Gastroesophageal sphincter (tissue), 4 donors: Measurements from ENCODE around the gene RNF223. TPM values are rescaled to one million over a fixed set of nuclear protein-coding genes. Genes with fewer than 3 reads are reported as not detected.

ENCODE experiments used
- ATAC-seq: fragments of 150-250 bp; one replicate; pipeline ENCODE4 v1.9.1; 2016; ENCODE audit warnings: mild to moderate bottlenecking, moderate library complexity
- H3K27ac ChIP-seq, 4 donors: fragments of 200-600 bp; sonication (generic) in 3 of 4; 1 replicate in 3 of 4; 2 replicates in 1 of 4; pipeline ENCODE4 v1.5.1; 2016 to 2019
- H3K27me3 ChIP-seq: fragments of 200-600 bp; sonication (generic); one replicate; pipeline ENCODE4 v1.5.1; 2019
- H3K36me3 ChIP-seq, 2 donors: fragments of 200-600 bp; sonication (generic); one replicate each; pipeline ENCODE4 v1.5.1; 2019; ENCODE audit warnings: control low read depth in 1 of 2
- H3K4me1 ChIP-seq, 3 donors: fragments of 200-600 bp; sonication (generic); 1 replicate in 2 of 3; 2 replicates in 1 of 3; pipeline ENCODE4 v1.5.1; 2016 to 2019; ENCODE audit warnings: control low read depth in 2 of 3
- H3K4me3 ChIP-seq, 2 donors: fragments of 200-600 bp; sonication (generic); one replicate each; pipeline ENCODE4 v1.5.1; 2019; ENCODE audit warnings: mild to moderate bottlenecking in 1 of 2, moderate library complexity in 1 of 2
- H3K9me3 ChIP-seq, 3 donors: fragments of 200-600 bp; sonication (generic); one replicate each; pipeline ENCODE4 v1.5.1; 2017 to 2019; ENCODE audit warnings: control low read depth in 2 of 3
- CTCF ChIP-seq, 4 experiments: fragments of 200-600 bp in 2 of 4; fragments of 450-650 bp in 2 of 4; sonication (generic) in 1 of 4; IDR thresholded peaks; one replicate each; pipeline ENCODE4 v1.5.1; 2017 to 2019; ENCODE audit warnings: antibody characterized with exemption in 4 of 4, mild to moderate bottlenecking in 2 of 4, moderate library complexity in 2 of 4
- EP300 ChIP-seq: sonication (generic); formaldehyde crosslinking; IDR thresholded peaks from one replicate; pipeline ENCODE4 v1.6.1; 2017; ENCODE audit warnings: antibody characterized with exemption, mild to moderate bottlenecking
- POLR2A ChIP-seq, 2 donors: fragments of 450-650 bp; IDR thresholded peaks; one replicate each; pipeline ENCODE4 v1.6.1; 2017; ENCODE audit warnings: antibody characterized with exemption in 2 of 2, mild to moderate bottlenecking in 2 of 2, moderate library complexity in 1 of 2
- POLR2AphosphoS5 ChIP-seq: sonication (generic); formaldehyde crosslinking; IDR thresholded peaks from one replicate; pipeline ENCODE4 v1.6.1; 2017; ENCODE audit warnings: antibody characterized with exemption
- WGBS, 2 donors: methylation state at CpG; one replicate each; pipeline ENCODE4 v1.1.5; 2018; ENCODE audit warnings: low coverage in 1 of 2; 5-methylcytosine and 5-hydroxymethylcytosine counted together
- total RNA-seq, 4 donors: library from RNA; depleted of rRNA; stranded (reverse); fragments of >200 nt; gene quantifications; one replicate each; pipeline ENCODE4 v1.1.0, GENCODE V29; 2016

Gene RNF223
- total RNA-seq, 4 donors from 2014 or later, result 1.1 TPM; not detected in 3

GRCh38 chr1:1087351-1088028 lies 13.4 kb upstream of the RNF223 start:
- H3K4me3 ChIP-seq, result no peak overlapping the region
- H3K4me1 ChIP-seq, result no peaks in the 10 kb centered on the region
- ATAC-seq, result no peak
- H3K27me3 ChIP-seq, result no peaks in the 10 kb centered on the region
- TF ChIP-seq CTCF (IDR thresholded peaks at IDR 0.05) (no peak), POLR2AphosphoS5 (no peak), EP300 (no peak), POLR2A (IDR thresholded peaks at IDR 0.05) (no peak)
- no peak overlapping the region for H3K27ac ChIP-seq
- peaks cover 0 to 28% of the 10 kb centered on the region in 2 donors for H3K36me3 ChIP-seq
- WGBS, 2 donors, result 93% methylated on average over 10 of the region's 38 CpGs; no CpG with 5 or more reads in 1 of the 2 donors
- no peaks in the 10 kb centered on the region for H3K9me3 ChIP-seq

GRCh38 chr1:1086911-1087341 lies 12.8 kb upstream of the RNF223 start:
- Histone ChIP-seq H3K27me3 (no peaks in the 10 kb centered on the region), H3K4me1 (no peaks in the 10 kb centered on the region), H3K9me3 (no peaks in the 10 kb centered on the region), H3K36me3 (peaks cover 0 to 32% of the 10 kb centered on the region in 2 donors), H3K4me3 (no peak overlapping the region), H3K27ac (no peak overlapping the region)
- ATAC-seq, result no peak
- WGBS, 2 donors, result 100% methylated on average over 1 of the region's 17 CpGs; no CpG with 5 or more reads in 1 of the 2 donors
- TF ChIP-seq CTCF (IDR thresholded peaks at IDR 0.05), result no peak
- TF ChIP-seq POLR2A (IDR thresholded peaks at IDR 0.05), result no peak
- TF ChIP-seq POLR2AphosphoS5, result no peak
- TF ChIP-seq EP300, result no peak

GRCh38 chr1:1085911-1086841 lies 12.1 kb upstream of the RNF223 start:
- no peak overlapping the region for H3K4me3 ChIP-seq
- no peaks in the 10 kb centered on the region for H3K27me3 ChIP-seq
- 92% methylated on average over 17 of the region's 38 CpGs; no CpG with 5 or more reads in 1 of the 2 donors for WGBS, 2 donors
- H3K9me3 ChIP-seq, result no peaks in the 10 kb centered on the region
- H3K36me3 ChIP-seq, result peaks cover 0 to 32% of the 10 kb centered on the region in 2 donors
- no peak for TF ChIP-seq CTCF (IDR thresholded peaks at IDR 0.05)
- no peak for TF ChIP-seq POLR2AphosphoS5
- TF ChIP-seq POLR2A (IDR thresholded peaks at IDR 0.05), result no peak
- no peak for TF ChIP-seq EP300
- no peak overlapping the region for H3K27ac ChIP-seq
- H3K4me1 ChIP-seq, result no peaks in the 10 kb centered on the region
- ATAC-seq, result no peak

GRCh38 chr1:1085171-1085841 lies 11.2 kb upstream of the RNF223 start:
- peaks cover 0 to 28% of the 10 kb centered on the region in 2 donors for H3K36me3 ChIP-seq

More at GRCh38 chr1:1085171-1085841, 11.2 kb upstream of the RNF223 start:
- H3K4me1 ChIP-seq, result peaks cover 0 to 2% (median 1%) of the 10 kb centered on the region in 3 donors
- TF ChIP-seq POLR2A (IDR thresholded peaks at IDR 0.05), result no peak
- no peak for TF ChIP-seq CTCF (IDR thresholded peaks at IDR 0.05)
- no peak for TF ChIP-seq EP300
- TF ChIP-seq POLR2AphosphoS5, result no peak
- no CpG with 5 or more reads among the region's 30 CpGs for WGBS, 2 donors
- no peak for ATAC-seq
- no peak overlapping the region for H3K27ac ChIP-seq
- no peaks in the 10 kb centered on the region for H3K27me3 ChIP-seq
- no peak overlapping the region for H3K4me3 ChIP-seq
- no peaks in the 10 kb centered on the region for H3K9me3 ChIP-seq
